Measurements from ENCODE around the gene DUSP22. TPM values are rescaled to one million over a fixed set of nuclear protein-coding genes. Genes with fewer than 3 reads are reported as not detected.

Gene DUSP22
- total RNA-seq, 1 donor: 17.0 TPM

DNA sequence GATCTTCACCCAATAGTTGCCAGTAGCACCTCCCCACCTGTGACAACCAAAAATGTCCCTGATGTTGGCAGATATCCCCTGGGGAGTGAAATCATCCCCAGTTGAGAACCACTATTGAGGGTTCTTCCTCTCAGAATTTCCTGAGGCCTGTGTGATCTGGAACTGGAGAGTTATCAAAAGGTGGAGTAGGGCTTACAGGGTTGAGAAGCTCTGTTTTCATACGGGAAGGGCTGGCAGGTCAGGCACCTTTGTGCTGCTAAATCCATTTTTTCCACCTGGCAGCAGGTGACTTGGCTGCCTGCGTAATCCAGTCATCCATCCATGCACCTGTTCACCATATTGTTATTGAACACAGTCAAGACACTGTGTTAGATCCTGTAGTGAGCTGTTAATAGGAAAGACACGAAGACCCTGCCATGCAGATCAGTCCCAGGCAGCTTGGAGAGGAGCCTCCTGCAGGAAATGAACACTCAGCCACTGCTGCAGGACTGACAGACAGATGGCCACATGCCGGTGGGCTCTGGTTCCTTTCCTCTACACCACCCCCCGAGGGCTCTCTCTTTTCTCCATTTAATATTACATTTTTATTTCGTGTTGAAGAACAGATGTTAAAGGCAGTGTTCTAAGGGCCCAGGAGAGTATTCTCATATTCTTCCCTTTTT lies 5.4 kb downstream of the DUSP22 start:
- DNase-seq (ENCODE audit: low read depth): no peak
- TF ChIP-seq, protein P1, sequence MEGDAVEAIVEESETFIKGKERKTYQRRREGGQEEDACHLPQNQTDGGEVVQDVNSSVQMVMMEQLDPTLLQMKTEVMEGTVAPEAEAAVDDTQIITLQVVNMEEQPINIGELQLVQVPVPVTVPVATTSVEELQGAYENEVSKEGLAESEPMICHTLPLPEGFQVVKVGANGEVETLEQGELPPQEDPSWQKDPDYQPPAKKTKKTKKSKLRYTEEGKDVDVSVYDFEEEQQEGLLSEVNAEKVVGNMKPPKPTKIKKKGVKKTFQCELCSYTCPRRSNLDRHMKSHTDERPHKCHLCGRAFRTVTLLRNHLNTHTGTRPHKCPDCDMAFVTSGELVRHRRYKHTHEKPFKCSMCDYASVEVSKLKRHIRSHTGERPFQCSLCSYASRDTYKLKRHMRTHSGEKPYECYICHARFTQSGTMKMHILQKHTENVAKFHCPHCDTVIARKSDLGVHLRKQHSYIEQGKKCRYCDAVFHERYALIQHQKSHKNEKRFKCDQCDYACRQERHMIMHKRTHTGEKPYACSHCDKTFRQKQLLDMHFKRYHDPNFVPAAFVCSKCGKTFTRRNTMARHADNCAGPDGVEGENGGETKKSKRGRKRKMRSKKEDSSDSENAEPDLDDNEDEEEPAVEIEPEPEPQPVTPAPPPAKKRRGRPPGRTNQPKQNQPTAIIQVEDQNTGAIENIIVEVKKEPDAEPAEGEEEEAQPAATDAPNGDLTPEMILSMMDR (IDR thresholded peaks at IDR 0.05; ENCODE audit: insufficient read depth, low read length): no peak
- no peak overlapping the region for H3K4me3 ChIP-seq (ENCODE audit: low read depth, low read length)

DNA sequence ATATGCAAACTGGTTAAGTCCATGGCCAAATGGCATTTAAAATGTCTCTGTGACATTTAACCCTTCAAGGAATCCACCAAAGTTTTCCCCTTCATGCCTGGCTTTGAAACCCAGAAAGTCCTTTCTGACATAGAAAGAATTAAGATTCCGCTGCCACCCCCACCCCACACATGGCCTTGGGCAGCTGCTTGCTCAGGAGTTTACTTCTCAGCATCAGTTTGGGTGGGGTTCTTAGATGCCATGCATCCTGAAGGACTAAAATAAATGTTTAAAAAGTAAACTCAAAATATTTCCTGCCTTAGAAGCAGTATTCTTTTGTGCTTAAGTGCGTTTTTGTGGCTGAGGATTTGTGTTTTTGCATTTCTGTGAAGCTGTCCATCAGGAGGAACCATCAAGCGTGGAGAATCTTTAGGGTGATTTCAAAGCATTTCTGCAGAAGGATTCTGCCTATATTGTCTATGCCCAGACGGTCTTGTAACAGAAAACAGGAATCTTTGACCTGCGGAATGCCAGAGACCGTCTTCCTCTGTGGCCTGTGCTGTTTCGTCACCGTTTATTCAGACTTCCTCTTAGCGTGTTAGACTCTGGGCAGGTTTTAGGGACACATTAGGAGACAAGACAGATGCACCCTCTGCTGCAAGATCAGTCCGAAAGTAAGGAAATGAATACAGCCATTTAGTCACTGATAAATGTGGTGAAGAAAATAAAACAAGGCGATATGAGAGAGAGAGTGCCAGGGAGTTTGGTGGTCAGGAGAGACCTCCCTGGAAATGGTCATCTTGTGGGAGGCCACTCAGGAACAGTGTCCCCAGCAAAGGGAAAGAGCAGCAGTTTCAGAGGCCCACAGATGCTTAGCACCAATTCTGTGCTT lies 6.2 kb downstream of the DUSP22 start:
- H3K4me3 ChIP-seq (ENCODE audit: low read depth, low read length): no peak overlapping the region
- no peak for DNase-seq (ENCODE audit: low read depth)
- TF ChIP-seq, protein P1 (IDR thresholded peaks at IDR 0.05; ENCODE audit: insufficient read depth, low read length): no peak

DNA sequence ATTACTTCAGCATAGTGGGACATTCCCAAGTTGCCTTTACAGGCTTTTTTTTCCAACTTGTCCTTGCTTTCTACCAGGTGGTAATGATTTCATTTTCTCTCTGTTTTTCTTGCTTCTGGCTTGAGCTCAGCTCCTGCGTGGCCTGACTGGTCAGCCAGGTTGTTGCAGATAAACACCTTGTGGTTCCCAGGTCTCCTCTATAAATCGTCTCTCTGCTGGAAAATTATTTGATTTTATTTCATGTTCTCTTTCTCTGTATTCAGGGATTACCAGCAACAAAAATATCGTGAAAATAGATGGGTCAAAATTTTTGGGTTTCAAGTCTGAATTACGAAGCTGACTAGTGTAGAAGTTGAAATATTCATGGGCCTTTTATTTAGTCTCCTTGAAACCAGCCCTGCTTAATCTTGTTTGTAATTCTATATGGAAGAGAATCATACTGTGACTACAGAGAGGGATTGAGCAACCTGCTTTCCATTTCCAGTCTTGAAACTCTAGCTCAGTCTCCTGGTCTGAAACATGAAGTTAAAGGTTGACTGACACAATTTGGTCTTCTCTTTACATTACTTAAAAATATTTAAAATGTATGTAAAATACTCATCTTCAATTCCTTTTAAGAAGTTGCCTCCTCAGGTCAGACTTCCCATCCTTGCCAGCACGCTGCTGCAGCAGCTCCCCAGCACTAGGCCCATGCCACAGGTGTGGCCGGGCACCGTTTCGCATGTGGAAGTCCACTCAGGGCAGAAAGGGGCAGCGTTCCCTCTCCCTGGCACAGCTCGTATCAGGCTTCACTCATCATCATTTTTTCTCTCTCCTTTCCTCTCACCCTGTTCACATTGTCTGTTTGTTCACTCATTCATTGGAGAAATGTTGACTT lies 7.1 kb downstream of the DUSP22 start:
- TF ChIP-seq, protein P1 (IDR thresholded peaks at IDR 0.05; ENCODE audit: insufficient read depth, low read length): no peak
- peak; percentile 7 for DNase-seq (ENCODE audit: low read depth)
- H3K4me3 ChIP-seq (ENCODE audit: low read depth, low read length): no peak overlapping the region

DNA sequence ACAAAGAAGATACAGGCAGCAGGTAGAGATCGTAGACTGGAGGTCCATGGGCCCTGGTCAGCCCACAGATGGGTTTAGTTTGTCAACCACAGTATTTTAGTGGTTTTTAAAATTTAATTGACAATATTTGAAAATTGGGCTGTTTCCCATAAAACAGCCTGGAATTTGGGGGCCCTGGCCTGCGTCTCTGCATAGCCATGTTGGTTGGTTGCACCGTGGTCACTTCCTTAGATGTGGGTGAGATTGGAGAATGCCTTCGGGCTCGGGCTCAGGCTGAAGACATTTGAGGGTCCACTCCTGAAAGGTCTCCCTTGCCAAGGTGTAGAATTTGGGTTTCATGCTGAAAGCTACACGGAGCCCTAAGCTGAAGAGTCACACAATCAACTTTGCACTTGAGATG lies 7.7 kb downstream of the DUSP22 start:
- TF ChIP-seq, protein P1 (IDR thresholded peaks at IDR 0.05; ENCODE audit: insufficient read depth, low read length): no peak
- H3K4me3 ChIP-seq (ENCODE audit: low read depth, low read length): no peak overlapping the region
- DNase-seq (ENCODE audit: low read depth): no peak

DNA sequence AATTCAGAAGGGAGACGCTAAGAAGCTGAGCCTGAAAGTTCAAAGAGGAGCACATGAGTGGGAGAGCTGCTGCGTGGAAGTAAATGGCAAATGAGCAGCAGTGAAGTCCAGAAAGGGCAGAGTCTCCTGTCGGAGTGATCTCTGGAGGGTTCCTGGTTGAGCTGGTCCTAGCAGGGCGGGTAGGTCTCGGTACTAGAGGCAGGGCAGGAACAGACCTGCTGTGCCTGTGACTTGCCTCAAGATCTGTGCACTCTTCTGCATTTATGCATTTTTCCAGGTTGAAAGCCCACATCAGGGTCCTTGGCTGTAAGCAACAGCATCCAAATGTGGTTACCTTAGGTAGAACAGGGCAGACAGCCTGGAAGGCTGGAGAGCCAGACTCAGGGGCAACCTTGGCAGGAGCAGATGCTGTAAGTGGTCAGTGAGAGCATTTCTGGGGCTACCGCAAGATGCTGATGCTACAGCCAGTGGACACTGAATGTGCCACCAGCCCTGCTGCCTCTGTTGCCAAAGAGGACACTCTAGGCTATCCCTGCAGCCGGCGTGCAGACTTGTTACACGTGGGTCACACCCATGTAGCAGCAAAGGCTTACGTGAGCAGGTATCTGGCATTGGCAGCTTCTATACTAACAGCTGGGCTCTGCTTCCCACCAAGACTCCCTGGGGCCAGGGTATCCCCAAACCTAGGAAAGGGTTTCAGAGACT lies 8.4 kb downstream of the DUSP22 start:
- no peak for DNase-seq (ENCODE audit: low read depth)
- H3K4me3 ChIP-seq (ENCODE audit: low read depth, low read length): no peak overlapping the region
- TF ChIP-seq, protein P1 (IDR thresholded peaks at IDR 0.05; ENCODE audit: insufficient read depth, low read length): no peak

DNA sequence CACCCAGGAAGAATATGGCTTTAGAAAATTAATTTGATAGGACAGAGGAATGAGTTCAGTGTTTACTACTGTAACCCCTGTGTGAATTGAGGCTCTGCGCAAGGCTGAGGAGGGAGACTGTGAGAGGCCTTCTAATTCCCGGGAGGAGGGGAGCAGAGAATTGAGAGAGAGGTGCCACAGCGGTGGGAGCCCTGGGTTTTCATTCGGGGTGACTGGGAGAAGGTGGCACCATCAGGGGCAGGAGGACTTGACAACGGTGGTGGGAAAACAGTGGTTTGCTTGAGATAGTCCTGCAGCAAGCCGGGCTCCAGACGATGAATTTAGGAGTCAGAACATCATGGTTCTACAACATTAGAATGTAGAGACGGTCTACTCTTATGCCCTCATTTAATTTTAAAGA lies 9.2 kb downstream of the DUSP22 start:
- H3K4me3 ChIP-seq (ENCODE audit: low read depth, low read length): no peak overlapping the region
- no peak for DNase-seq (ENCODE audit: low read depth)
- TF ChIP-seq, protein P1 (IDR thresholded peaks at IDR 0.05; ENCODE audit: insufficient read depth, low read length): no peak

All from fibroblast of the aortic adventitia (primary cell).